ENCODE measurements around the gene RFLNA.
"Not testable (repeated sequence)": the region's sequence is repeated elsewhere in the genome, so short reads cannot be mapped to it uniquely, and the experiment has no call there.

RFLNA gene

DNA sequence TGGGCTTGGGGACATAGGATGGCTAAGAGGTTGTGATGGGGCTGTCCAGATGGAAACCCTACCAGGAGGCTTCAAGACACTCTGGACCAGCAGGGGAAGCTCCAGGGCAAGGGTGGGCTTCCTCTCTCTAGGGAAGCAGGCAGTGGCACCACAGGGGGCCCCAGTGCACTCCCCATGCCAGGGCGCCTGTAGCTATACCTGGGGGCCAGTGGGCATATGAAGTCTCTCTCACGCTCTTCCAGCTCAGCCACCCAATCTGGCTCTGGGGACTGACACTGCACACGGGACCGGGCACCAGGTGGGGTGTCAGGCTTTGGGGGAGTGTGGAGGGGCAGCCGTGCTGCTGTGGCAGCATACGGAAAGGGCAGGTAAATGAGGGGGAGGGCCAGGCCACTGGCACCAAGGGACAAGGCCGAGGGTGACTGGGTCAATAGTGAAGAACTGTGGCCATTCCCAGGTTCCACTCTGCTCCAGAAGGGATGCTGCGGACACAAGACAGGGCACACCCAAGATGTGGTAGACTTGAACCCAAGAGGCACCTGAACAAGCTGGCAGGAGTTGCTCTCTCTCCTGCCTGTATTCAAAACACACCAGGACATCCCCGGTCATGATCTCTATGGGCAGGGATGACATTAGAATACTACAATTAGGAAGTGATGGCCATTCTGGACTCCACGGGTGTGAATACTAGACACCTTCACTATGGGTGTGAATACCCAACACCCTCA is 27.5 kb downstream of the RFLNA start:
- TF ChIP-seq CTCF (IDR thresholded peaks at IDR 0.05; ENCODE audit: control insufficient read depth, insufficient read depth, low read depth, low read length, missing control alignments): no peak
- no peak overlapping the region for H3K4me3 ChIP-seq (ENCODE audit: control insufficient read depth, low read depth, low read length)
- DNase-seq (ENCODE audit: low read depth): no peak

GRCh38 chr12:124322999-124323328 is 28.1 kb downstream of the RFLNA start:
- DNase-seq (ENCODE audit: low read depth): not testable (repeated sequence)

GRCh38 chr12:124323771-124324530 is 29.1 kb downstream of the RFLNA start:
- H3K4me3 ChIP-seq (ENCODE audit: control insufficient read depth, low read depth, low read length): no peak overlapping the region
- no peak for TF ChIP-seq CTCF (IDR thresholded peaks at IDR 0.05; ENCODE audit: control insufficient read depth, insufficient read depth, low read depth, low read length, missing control alignments)
- DNase-seq (ENCODE audit: low read depth): no peak

More at GRCh38 chr12:124322999-124323328, 28.1 kb downstream of the RFLNA start:
- H3K4me3 ChIP-seq (ENCODE audit: control insufficient read depth, low read depth, low read length): not testable (repeated sequence)

GRCh38 chr12:124324803-124325705 is 30.2 kb downstream of the RFLNA start:
- no peak for TF ChIP-seq CTCF (IDR thresholded peaks at IDR 0.05; ENCODE audit: control insufficient read depth, insufficient read depth, low read depth, low read length, missing control alignments)
- no peak overlapping the region for H3K4me3 ChIP-seq (ENCODE audit: control insufficient read depth, low read depth, low read length)
- no peak for DNase-seq (ENCODE audit: low read depth)

DNA sequence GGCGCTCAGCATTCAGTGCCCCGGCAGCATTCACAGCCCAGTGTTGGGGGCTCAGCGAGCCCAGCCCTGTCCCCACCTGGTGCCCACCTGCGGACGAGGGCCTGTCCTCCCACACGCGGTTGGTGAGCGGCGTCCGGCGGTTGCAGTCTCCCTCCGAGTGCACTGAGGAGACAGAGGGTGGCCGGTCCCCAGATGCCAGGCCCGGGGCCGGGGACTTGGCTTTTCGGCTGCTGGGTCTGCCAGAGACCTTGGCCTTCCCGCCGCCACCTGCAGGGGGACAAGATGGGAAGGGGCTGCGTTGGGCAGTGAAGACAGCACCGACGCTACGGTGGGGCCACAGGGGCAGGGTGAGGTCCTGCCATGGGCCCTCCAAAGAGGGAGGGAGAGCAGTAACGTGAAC is 31.2 kb downstream of the RFLNA start:
- DNase-seq (ENCODE audit: low read depth): no peak
- no peak overlapping the region for H3K4me3 ChIP-seq (ENCODE audit: control insufficient read depth, low read depth, low read length)
- no peak for TF ChIP-seq CTCF (IDR thresholded peaks at IDR 0.05; ENCODE audit: control insufficient read depth, insufficient read depth, low read depth, low read length, missing control alignments)

DNA sequence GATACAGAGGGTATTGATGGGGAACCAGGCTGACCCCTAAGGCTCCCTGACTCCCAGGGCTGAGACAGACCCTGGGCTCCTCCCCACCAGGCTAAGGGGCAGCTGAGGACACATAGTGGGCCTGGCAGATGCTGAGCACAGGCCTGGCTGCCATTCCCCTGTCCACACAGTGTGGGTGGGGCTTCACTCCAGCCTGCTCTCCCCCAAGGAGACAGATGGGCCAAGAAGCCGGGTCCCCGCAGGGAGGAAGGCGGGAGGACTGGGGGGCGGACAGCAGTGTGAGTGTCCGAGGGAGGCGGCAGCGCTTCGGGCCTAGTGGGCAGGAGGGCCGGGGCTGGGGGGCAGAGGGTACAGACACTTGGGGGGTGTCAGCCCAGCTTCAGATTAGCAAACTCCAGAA is 32.0 kb downstream of the RFLNA start:
- H3K4me3 ChIP-seq (ENCODE audit: control insufficient read depth, low read depth, low read length): no peak overlapping the region
- no peak for TF ChIP-seq CTCF (IDR thresholded peaks at IDR 0.05; ENCODE audit: control insufficient read depth, insufficient read depth, low read depth, low read length, missing control alignments)
- DNase-seq (ENCODE audit: low read depth): no peak

Data from AG09309 (cell line).